HL-60/S4 treated with phorbol 12-myristate 13-acetate at 8.2 ng/mL for 4 days and 3 days (cell line): ENCODE measurements around the gene OGFOD2.

Experiments
- in situ Hi-C: fragments of 300-500 bp; cut with MboI; formaldehyde crosslinking; loops from 2 replicates; pipeline ENCODE4 v1.15.0; 2022; ENCODE audit warnings: low sequenced_read_pairs

Gene OGFOD2

DNA sequence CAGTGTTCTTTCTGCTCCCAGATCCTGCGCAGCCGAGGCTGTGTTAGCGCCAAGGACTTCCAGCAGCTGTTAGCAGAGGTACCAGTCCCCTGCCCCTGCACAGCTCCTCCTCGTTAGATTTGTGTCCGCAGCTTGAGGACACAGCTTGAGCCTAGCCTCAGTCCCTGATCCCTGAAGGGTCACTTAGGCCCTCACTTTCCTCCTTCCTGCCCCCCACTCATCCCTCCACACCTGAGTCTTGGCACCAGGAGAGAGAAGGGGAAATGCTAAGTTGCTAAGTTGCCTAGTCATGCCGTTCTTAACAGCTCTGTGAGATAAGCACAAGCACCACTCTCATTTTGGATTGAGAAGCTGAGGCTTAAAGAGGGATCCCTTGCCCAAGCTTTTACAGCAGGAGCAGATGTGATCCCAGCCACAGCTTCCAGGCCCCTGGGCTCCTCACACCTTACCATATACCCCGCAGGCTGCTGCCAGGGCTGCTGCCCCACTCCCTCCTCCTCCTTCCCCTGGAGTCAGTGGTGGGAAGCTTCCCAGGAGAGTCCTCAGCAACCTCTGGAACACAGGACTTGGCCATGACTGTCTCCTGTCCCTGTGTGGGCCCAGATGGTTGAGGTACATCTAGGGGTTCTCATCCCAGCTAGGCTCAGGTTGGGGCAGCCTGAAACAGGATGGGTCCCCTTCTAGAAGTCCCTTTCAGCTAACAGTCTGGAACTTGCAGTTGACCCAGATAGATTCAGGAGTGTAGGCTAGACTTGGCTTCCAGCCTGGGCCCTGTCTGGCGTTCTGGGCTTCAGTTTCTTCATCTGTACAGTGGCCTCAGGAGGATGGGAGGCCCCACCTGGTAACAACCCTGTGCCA is 975 bp downstream of the OGFOD2 start:
- in situ Hi-C loops: no loop called here

DNA sequence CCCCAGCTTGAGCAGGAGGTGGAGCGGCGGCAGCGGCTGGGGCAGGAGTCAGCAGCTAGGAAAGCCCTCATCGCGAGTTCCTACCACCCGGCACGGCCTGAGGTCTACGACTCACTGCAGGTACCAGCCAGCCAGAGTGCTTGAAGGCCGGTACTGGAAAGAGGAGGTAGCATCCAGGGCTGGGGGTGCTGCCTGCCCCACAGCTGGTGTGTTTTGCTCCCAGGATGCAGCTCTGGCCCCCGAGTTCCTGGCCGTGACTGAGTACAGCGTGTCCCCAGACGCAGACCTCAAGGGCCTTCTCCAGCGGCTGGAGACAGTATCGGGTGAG is 1.6 kb downstream of the OGFOD2 start:
- in situ Hi-C loops: no loop called here

DNA sequence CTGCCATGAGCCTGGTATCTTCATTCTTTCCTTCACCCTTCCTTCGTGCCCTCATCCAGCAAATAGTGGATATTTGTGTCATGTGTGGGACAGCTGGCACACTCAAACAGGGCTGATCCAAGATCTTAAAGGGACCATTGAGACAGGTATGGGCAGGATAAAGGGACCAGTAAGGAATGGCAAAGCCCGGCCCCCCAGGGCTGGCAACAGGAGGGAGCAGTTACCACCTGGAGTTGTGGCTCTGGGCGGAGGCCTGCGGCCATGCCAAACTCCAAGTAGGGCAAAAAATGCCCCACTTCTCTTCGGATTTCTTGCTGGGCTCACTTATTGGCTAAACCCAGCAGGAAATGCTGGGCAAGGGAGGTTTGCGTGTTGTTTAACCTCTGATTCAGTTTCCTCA is 2.1 kb downstream of the OGFOD2 start:
- in situ Hi-C loops: no loop called here

DNA sequence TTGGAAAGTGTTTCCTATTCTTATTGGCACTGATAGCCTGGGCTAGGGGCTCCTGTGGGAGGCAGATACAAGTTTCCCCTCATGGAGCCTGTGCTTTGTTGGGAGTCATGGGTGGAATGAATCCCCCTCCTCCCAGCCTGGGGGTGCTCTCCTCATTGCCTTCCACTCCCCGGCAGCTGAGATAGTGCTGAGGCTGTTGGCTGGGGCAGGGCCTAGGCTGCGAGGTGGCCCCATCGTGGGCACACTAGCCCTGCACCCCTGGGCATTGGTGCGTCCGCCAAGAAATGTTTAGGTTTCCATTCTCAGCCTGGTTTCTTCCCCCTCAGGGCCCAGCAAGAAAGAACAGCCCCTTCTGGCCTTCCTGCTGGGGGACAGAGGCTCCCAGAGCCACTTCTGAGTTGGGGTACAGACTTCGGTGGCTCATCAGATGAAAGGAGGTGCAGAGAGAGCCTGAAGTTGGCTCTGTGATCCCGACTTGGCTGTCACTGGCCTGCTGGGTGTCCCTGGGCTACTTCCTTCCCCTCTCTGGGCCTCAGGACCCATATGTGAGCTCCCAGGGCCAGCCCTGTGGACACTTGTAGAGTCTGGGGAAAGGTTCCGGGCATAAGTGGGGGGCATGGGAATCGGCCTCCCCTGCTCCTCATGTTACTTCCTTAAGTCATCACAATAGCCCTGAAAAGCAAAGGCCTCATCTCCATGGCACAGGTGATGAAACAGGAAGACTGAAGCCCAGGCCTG is 2.8 kb downstream of the OGFOD2 start:
- in situ Hi-C loops: no loop called here

DNA sequence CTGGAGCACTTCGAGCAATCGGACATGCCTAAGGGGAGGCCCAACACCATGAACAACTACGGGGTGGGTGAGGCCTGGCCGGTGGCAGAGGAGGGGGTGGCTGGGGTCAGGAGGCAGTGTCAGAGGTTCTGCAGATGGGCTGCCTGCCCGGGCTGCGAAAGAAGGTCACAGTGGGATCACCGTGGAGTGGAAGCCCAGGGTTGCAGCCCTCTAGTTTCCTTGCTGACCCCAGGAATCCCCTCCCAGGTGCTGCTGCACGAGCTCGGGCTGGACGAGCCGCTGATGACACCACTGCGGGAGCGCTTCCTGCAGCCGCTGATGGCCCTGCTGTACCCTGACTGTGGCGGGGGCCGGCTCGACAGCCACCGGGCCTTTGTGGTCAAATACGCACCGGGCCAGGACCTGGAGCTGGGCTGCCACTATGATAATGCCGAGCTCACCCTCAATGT is 3.5 kb downstream of the OGFOD2 start:
- in situ Hi-C loops: no loop called here

DNA sequence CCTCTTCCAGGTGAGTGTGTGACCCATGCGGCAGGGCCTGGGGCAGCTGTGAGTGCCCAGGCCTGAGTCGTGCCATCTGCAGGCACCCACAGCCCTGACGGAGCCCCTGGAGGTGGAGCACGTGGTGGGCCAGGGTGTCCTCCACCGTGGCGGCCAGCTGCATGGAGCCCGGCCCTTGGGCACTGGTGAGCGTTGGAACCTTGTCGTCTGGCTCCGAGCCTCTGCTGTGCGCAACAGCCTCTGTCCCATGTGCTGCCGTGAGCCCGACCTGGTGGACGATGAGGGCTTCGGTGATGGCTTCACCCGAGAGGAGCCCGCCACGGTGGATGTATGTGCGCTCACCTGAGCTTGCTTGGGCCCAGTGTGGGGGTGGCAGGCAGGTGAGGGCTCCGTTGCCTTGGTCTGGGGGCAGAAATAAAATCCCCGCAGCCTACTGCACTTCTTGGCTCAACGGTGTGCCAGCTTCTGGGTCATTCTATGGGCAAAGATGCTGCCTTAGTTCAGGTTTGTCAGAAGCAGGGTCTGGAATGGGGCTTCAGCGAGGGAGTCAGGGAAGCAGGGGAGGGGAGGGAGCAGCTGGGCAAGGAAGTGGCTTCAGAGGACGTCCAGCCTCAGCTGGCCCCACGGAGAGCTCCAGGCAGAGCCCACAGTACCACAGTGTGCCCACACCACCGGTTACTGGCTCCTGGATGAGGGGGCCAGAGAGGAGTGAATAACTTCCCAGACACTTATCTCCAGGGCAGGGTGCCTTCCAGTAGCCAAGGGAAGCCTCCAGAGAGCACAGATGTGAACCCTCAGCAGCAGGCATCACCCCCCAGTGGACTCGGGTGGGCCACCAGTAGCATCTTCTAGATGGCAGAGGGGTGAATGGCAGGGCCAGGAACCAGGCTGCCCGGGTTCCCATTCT is 4.2 kb downstream of the OGFOD2 start:
- in situ Hi-C loops: no loop called here

DNA sequence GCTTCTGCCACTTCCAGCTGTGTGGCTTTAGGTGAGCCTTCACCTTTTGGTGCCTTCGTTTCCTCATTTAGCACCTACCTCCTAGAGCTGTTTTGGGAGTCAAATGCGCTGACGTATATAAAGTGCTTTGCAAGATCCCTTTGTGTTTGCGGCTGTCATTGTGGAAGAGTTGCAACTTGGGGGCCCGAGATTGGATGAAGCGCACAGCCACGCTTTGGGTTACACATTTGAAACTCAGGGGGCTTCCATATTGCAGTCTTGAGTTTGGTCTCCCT is 4.8 kb downstream of the OGFOD2 start:
- in situ Hi-C loops: no loop called here

DNA sequence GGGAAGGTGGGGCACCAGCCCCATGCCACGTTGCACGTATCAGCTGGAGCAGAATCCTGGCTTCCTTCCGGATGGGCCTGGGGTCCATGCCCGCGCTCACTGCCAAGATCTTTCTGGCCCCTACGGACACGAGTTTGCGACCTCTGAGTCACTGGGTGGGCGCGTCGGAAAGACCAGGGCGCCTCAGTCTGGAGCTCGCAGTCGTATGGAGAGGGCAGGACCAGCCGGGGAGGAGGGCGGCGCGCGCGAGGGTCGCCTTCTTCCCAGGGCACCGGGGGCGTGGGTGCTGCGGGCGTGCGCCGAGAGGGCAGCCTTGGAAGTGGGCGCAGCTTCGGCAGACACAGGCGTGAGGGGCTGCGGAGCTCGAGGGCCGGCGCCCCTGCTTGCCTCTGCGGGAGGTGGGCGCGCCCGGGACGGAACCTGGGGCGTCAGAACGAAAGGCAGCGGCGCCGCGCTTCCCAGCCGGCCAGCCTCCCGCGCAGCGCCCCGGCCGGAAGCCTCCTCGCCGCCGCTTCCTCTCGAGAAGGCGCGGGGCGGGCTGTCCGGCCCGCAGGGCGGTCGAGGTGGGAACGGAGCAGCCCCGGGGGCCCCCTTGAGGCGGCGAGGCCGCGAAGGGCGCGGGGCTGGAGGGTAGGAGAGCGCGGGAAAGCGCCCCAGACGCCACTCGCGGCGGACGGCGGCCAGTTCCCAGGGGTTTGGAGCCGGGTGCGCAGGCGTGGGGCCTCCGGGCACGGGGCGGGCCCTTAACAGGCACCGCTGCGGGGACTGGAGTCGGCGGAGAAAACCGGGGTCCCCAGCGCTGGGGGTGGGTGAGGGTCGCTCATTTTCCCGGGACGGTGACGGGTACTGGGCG is 5.4 kb downstream of the OGFOD2 start, which contains the start of gene ARL6IP4:
ARL6IP4 (plus strand) TSS at position 499 of the 853 bp plus-strand sequence. CDS start 459 bp downstream, outside the sequence.
- in situ Hi-C loops: no loop called here

DNA sequence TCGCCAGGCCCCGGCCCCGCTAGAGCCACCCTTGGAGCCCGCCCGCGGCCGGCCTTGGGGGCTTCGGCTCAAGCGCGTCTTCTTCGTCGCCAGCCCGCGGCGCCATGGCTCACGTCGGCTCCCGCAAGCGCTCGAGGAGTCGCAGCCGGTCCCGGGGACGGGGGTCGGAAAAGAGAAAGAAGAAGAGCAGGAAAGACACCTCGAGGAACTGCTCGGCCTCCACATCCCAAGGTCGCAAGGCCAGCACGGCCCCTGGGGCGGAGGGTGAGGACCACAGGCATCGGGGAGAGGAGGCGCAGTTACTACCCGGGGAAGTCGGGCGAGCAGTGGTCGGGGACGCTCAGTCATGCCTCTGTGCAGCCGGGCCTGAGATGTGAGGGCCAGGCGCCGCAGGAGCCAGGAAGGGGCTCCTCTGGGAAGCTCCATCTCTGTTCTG is 6.0 kb downstream of the OGFOD2 start:
- in situ Hi-C loops: no loop called here

DNA sequence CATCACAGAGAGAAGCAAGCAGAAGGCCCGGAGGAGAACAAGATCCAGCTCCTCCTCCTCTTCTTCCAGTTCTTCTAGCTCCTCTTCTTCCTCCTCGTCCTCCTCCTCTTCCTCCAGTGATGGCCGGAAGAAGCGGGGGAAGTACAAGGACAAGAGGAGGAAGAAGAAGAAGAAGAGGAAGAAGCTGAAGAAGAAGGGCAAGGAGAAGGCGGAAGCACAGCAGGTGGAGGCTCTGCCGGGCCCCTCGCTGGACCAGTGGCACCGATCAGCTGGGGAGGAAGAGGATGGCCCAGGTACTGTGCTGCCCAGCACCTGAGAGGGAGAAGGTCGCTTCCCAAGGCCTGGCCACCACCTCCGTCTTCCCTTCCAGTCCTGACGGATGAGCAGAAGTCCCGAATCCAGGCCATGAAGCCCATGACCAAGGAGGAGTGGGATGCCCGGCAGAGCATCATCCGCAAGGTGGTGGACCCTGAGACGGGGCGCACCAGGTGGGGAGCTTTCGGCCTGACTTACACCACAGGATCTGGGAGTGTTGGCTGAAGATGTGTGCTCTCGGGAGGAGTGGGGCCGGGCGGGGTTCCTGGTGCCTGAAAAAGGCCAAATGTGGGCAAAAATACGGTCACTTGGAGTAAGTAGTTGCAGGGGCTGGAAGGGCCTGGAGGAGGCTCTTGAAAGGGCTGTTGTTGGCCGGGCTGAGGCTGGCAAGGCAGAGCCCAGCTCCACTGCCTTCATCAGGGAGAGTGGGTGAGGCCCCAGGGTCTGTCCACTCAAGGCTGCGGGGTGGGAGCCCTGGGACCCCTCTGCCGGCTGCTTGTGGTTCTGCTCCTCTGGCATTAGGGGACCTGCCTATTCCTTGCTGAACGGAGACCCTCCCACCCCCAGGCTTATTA is 6.8 kb downstream of the OGFOD2 start:
- in situ Hi-C loops: no loop called here

DNA sequence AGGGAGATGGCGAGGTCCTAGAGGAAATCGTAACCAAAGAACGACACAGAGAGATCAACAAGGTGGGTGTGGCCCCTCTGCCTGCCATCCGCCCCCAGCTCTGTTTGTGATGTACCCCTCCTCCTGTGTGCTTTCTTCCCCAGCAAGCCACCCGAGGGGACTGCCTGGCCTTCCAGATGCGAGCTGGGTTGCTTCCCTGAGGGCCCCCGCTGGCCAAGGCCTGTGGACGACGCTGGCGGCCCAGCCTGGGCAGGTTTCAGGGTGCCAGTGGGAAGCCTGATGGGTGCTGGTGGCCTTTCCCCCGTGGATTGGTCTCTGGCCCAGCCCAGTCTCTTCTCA is 7.4 kb downstream of the OGFOD2 start:
- in situ Hi-C loops: no loop called here

DNA sequence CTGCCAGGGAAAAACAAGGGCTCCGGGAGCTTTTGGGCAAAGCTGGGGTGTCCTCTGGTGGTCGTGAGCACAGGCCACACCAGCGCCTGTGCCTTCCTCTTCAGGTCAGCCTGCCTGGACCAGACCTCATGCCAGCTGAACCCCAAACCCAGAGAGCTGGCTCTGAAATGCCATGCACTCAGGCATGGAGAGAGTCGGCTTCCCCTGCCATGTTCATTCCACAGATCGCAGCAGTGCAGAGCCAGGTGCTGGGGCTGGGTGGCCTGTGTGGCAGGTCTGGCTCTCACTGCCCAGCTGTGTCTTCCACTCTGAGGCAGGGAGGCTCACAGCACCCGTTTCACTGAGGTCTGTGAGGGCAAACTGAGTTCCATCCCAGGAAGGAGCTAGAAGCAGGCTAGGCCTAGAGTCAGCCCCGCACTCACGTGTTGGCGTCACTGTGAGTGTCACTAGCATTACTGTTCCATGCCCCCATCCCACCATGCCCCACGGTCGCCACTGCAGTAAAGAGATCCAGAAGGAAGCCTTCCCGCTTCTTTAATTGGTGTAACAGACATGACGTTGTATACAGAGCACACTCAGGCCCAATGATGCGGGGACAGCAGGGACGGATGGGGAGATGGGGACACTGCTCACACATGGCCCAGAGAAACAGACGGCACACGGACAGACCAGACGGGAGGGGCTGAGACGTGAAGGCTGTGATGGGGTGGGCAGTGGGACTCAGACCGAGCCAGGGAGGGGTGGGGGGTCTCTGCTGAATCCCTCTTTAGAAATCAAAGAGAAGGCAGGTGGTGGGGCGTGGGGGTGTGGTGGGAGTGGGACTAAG is 8.1 kb downstream of the OGFOD2 start:
- in situ Hi-C loops: no loop called here

DNA sequence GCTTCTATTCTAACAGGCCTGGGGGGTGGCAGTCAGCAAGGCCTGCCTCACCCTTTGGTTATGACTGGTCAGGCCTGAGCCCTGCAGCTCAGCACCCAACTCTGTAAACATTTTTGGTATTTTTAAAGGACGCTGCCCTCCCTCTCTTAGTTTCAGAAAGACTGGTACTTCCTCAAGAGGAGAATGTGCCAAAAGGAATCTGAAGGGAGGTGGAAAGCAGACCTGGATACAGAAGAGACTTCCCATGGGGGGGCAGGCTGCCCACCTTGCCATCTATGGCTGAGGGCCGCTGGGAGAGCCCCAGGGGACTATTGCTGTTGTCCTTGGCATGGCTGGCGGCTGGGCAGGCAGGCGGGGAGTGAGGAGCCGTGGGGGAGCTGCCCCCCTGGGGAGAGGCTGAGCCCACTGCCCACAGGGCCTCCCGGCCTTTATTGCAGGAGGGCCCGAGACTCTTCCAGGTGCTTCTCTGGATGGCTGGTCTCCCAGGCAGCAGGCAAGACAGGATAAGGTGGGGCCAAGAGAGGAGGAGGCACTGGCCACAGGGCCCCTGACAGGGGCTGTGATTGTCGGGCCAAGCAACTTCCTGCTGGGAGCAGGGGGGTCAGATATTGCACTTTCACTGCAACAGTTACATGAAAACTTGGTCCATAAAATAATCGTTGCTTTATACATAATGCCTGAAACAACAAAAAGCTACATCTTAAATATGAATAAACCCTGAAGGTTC is 8.9 kb downstream of the OGFOD2 start:
- in situ Hi-C loops: no loop called here

DNA sequence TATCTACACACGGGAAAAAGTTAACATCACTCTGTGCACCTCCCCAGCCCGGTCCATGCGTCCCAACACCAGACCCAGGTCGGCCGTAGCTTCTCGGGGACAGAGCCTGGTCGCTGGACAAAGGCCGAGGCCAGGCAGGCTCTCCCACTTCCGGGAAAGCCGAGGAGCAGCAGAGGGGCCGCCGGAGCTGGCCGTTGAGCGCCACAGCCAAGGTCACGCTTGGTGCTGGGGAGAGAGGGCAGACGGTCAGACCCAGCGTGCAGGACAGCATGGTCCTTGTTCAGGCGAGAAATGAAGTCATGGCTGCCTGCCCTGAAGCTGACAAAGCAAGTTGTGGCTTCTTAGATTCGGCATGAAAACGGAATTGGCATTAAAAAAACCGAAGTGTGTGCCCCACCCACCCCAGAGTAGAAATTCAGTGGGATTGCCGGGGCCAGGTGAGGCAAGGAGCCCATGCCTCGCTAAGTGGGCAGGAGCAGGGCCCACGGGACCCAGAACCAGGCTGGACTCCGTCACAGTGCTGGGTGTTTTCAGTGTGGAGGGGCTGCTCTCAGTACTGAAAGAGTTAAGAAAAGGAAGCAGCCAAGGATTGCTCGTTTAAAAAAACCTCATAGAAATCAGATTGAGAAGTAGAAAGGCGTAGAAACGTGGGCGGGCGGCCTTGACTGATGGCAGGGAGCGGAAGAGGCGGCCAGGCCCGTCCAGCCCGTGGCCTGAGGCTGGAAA is 9.7 kb downstream of the OGFOD2 start:
- in situ Hi-C loops: no loop called here

DNA sequence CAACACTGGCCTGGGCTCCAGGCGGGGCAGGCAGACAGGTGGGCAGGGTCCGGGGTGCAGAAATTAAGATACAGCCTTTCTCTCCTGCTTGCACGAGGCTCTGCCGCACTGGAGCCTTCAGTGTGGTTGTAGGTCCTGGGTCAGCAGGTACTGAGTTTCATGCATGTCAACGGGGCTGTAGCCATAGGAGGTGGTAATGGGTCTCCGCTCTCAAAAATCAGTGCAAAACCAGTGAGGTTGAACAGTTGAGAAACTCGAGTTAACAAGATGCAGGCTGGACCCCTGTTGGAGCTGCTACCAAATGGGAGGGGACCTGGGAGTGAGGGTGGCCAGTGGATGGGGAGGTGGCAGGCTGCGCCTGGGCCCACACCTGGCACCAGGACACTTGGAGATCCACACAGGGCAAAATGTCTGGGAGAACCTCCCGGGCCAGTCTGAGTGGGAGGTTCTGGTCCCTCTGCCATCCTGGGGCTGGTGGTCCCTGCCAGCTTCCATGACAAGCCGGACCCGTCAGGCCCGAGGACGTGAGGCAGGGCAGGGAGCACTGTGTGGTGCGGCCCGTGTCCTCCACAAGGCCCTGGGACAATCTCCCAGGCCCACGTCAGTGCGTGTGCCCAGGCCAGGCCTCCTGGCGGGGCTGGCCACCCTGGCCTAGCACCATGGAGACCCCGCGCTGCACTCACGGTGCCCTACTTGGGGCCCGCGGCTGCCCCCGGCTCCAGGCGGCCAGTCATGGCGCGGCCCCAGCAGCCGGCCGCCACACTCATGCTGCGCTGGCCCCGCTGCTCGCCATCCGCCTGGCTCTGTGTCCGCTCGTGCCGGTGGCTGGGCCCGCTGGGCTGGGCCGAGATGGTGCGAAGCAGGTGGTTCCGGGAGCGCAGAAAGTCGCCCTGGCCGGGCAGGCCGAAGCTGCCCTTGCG is 10.6 kb downstream of the OGFOD2 start:
- in situ Hi-C loops: no loop called here

DNA sequence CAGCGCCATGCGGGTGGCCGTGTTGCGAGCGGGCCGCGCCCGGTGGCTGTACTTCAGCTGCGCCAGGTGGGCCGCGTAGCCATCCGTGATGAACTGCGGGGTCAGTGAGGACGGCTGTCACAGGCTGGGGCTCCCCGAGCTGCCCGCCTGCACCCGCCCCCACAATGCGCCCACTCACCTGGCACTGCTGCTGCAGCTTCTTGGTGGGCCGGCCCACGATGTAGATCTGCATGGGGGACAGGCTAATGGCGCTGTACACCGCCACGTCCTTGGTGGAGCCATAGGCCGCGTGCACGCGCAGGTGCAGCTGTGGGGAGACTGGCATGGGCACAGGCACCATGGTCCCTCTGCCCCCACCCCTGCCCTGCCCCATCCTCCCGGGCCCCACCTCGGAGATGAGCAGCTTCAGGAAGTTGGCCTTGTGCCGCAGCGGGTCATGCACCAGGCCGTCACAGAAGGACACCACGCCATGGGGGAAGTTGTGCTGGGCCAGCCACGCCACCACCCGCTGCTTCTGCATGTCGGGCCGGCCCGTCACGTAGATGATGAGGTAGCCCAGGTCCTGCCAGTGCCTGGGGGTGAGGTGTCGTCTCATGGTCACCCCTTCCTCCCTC is 11.3 kb downstream of the OGFOD2 start:
- in situ Hi-C loops: no loop called here
